Type B pancreatic cell (in vitro differentiated cells): ENCODE measurements around the gene SORL1-AS1.

ENCODE experiments used
- DNase-seq: peaks from one replicate; pipeline ENCODE4 v3.0.0; 2021; ENCODE audit warnings: mixed read lengths; ENCODE audit not compliant: unreplicated experiment; ENCODE audit errors: extremely low spot score
- H3K27ac Mint-ChIP-seq: 2 replicates; pipeline ENCODE4 v1.8.0; 2021; ENCODE audit warnings: mild to moderate bottlenecking, mixed read lengths
- H3K27me3 Mint-ChIP-seq: 2 replicates; pipeline ENCODE4 v1.8.0; 2021; ENCODE audit warnings: mixed read lengths
- H3K36me3 Mint-ChIP-seq: 2 replicates; pipeline ENCODE4 v1.8.0; 2021; ENCODE audit warnings: mixed read lengths
- H3K4me1 Mint-ChIP-seq: one replicate; pipeline ENCODE4 v1.8.0; 2021; ENCODE audit warnings: mixed read lengths; ENCODE audit not compliant: unreplicated experiment
- H3K4me3 Mint-ChIP-seq: 2 replicates; pipeline ENCODE4 v1.8.0; 2021; ENCODE audit warnings: mild to moderate bottlenecking, mixed read lengths
- H3K9me3 Mint-ChIP-seq: 2 replicates; pipeline ENCODE4 v1.8.0; 2021; ENCODE audit warnings: mixed read lengths
- TF ChIP-seq, protein P1 (sequence below): fragments of 200-600 bp; sonication (generic); conservative IDR thresholded peaks from 2 replicates; pipeline ENCODE4 v1.5.0; 2021; ENCODE audit warnings: antibody characterized with exemption, mild to moderate bottlenecking

The SORL1-AS1 gene

DNA sequence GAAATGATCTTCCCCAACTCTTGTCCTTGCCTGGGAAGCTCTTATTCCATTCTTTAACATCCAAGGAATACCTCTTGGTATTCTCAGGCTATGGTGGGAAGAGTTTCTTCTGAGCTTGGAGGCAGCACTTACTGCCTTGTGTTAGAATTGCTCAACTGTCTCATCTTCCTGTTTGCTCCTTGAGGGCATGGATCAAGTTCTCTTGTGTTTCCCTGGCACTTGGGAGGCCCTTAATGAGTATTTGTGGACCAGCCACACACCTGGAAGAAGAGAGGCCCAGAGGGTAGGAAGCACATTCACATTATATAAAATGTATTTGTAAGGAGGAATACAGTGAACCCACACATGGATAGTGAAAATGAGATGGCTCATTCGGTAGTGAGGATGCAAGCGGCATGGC is 3.4 kb upstream of the SORL1-AS1 start:
- no peak for DNase-seq
- Mint-ChIP-seq H3K36me3 (peaks cover 5% of the 10 kb centered on the region), H3K4me3 (peak overlapping the region; percentile 80), H3K27ac (peak overlapping the region; percentile 52), H3K4me1 (peaks cover 49% of the 10 kb centered on the region), H3K27me3 (peaks cover 5% of the 10 kb centered on the region), H3K9me3 (no peaks in the 10 kb centered on the region)
- TF ChIP-seq, protein P1, sequence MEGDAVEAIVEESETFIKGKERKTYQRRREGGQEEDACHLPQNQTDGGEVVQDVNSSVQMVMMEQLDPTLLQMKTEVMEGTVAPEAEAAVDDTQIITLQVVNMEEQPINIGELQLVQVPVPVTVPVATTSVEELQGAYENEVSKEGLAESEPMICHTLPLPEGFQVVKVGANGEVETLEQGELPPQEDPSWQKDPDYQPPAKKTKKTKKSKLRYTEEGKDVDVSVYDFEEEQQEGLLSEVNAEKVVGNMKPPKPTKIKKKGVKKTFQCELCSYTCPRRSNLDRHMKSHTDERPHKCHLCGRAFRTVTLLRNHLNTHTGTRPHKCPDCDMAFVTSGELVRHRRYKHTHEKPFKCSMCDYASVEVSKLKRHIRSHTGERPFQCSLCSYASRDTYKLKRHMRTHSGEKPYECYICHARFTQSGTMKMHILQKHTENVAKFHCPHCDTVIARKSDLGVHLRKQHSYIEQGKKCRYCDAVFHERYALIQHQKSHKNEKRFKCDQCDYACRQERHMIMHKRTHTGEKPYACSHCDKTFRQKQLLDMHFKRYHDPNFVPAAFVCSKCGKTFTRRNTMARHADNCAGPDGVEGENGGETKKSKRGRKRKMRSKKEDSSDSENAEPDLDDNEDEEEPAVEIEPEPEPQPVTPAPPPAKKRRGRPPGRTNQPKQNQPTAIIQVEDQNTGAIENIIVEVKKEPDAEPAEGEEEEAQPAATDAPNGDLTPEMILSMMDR = no peak

DNA sequence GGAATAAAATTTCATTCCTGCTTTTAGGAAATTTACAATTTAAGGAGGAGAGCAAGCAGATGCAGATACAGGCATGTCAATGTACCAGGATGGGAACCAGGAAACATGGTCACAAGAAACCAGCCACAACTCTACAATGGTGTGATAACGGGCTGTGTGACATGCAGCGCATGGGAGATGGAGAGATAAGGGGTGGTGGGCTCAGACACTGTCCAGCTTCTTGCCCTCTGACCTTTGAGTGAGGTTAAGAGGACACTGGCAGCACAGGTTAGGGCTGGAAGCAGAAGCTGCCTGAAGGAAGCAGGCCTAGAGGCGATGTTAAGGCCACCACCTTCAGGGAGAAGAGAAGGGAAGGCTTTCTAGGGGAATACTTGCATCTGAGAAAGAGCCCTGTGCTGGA is 2.3 kb upstream of the SORL1-AS1 start:
- Mint-ChIP-seq H3K36me3 (peaks cover 5% of the 10 kb centered on the region), H3K27ac (no peak overlapping the region), H3K4me3 (peak overlapping the region; percentile 93), H3K4me1 (peaks cover 48% of the 10 kb centered on the region), H3K9me3 (no peaks in the 10 kb centered on the region), H3K27me3 (peaks cover 10% of the 10 kb centered on the region)
- TF ChIP-seq, protein P1 = no peak
- DNase-seq = no peak

DNA sequence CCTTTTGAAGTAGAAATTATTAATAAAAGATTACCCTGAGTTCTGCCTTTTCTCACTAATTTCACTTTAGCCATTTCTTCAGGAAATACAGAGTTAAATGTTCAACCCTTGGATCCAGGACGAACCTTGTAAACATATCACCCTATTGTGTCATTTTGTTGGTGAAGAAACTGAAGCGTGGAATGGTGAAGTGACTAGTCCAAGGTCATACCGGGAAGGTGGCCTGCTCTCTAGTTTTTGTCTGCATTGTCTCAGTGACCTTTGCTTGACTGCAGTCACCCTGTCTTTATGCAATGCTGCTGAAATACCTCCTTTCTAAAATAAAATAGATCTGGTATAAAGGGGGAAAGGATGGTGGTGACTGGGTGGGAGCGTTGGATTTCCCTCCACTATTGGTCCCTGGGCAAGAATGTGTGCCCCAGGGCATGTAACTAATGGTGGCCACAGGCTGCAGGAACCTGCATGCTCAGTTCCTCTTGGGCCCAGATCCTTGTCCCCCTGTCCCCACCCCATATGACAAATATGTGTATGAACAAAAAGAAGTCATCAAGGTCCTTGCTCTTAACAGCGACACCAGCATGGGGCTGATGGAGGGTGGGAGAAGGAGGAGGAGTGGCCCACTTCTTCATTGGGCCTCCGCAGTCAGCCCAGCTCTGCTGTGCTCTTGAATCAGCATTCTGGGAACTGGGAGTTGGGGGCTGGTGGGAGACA is 977 bp upstream of the SORL1-AS1 start:
- Mint-ChIP-seq H3K27me3 (peaks cover 10% of the 10 kb centered on the region), H3K27ac (no peak overlapping the region), H3K4me3 (peak overlapping the region; percentile 93), H3K36me3 (peaks cover 5% of the 10 kb centered on the region), H3K9me3 (peaks cover 3% of the 10 kb centered on the region), H3K4me1 (peaks cover 34% of the 10 kb centered on the region)
- DNase-seq = no peak
- TF ChIP-seq, protein P1 = no peak

DNA sequence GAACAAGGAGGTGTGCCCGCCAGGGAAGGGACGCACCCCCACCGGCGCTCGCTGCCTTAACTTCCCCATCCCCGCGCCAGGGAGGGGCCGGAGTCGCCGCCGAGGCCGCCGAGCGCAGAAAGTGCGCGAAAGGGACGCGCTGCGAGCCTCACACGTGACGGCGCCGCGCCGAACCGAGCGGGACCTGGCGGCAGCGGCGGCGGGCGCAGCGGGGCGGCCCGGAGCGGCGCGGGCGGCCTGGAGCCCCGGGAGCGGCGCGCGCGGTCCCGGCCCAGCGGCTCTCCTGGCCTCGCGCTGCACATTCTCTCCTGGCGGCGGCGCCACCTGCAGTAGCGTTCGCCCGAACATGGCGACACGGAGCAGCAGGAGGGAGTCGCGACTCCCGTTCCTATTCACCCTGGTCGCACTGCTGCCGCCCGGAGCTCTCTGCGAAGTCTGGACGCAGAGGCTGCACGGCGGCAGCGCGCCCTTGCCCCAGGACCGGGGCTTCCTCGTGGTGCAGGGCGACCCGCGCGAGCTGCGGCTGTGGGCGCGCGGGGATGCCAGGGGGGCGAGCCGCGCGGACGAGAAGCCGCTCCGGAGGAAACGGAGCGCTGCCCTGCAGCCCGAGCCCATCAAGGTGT is 670 bp downstream of the SORL1-AS1 start, which contains the start of gene SORL1:
Gene SORL1 (plus strand): TSS at position 329 of the 623 bp plus-strand sequence. CDS start 18 bp downstream, at position 347.
- Mint-ChIP-seq H3K9me3 (peaks cover 3% of the 10 kb centered on the region), H3K36me3 (peaks cover 5% of the 10 kb centered on the region), H3K27ac (peak within 1 kb of the TSS; percentile 90), H3K27me3 (peaks cover 10% of the 10 kb centered on the region), H3K4me3 (peak within 1 kb of the TSS; percentile 93), H3K4me1 (peaks cover 33% of the 10 kb centered on the region)
- DNase-seq = peak; percentile 85
- TF ChIP-seq, protein P1 = peak; percentile 77

DNA sequence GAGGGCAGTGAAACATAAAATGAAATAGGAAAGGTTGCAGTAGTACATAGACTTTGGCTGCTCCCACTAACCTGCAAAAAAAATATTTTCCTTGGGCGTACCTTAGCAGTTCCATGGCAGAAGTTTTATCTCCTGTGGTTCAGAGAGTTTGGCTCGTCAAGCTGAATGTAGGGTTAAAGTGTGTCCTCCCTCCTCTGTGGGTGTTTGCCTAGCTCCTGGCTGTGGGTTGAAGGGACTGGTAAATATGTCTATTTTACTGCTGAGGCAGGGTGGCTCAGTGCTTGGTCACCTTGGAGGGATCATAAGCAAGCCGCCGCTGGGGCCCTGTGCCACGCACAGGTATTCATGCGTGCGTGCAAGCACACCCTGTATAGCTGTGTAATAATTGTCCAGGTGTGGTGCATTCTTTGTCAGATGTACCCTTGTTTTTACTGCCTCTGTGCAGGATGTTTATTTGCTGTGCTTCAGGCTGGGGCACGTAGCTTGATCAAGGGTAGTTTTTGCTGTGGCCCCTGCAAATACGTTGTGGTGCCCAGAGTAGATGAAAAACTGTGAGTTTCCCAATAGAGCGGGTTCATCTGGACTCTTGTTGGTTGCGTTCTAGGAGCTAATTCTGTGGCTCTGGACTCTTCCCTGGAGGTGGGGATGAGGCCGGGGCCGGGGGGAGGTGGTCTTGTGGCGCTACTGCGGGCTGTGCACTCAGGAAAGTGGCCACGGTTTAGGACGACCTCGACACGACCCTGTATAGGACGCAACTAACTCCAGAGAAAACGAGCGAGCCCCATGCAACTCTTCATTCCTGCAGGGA is 1.4 kb downstream of the SORL1-AS1 start:
- peak overlapping the region; percentile 90 for H3K27ac Mint-ChIP-seq
- H3K27me3 Mint-ChIP-seq = peaks cover 10% of the 10 kb centered on the region
- H3K36me3 Mint-ChIP-seq = no peaks in the 10 kb centered on the region
- peaks cover 32% of the 10 kb centered on the region for H3K4me1 Mint-ChIP-seq
- no peak for DNase-seq
- H3K9me3 Mint-ChIP-seq = peaks cover 3% of the 10 kb centered on the region
- TF ChIP-seq, protein P1 = no peak
- H3K4me3 Mint-ChIP-seq = peak overlapping the region; percentile 87
